Nephron progenitor cell (in vitro differentiated cells): ENCODE data around the gene CHGA.
A peak's percentile ranks its signal among the peaks of the same experiment; 100 is the strongest.

Experiments
- DNase-seq: peaks from one replicate; pipeline ENCODE4 v3.0.0; 2021
- H3K27ac Mint-ChIP-seq: 2 replicates; pipeline ENCODE4 v1.8.0; 2021; ENCODE audit warnings: mild to moderate bottlenecking, moderate library complexity, mixed read lengths
- H3K27me3 Mint-ChIP-seq: 2 replicates; pipeline ENCODE4 v1.8.0; 2021; ENCODE audit warnings: mild to moderate bottlenecking, low read depth, mixed read lengths; ENCODE audit not compliant: poor library complexity
- H3K36me3 Mint-ChIP-seq: 2 replicates; pipeline ENCODE4 v1.8.0; 2021; ENCODE audit warnings: low read depth, mixed read lengths
- H3K4me1 Mint-ChIP-seq: 2 replicates; pipeline ENCODE4 v1.8.0; 2021; ENCODE audit warnings: mixed read lengths
- H3K4me3 Mint-ChIP-seq: 2 replicates; pipeline ENCODE4 v1.8.0; 2021; ENCODE audit warnings: mild to moderate bottlenecking, moderate library complexity, mixed read lengths
- H3K9me3 Mint-ChIP-seq: 2 replicates; pipeline ENCODE4 v1.8.0; 2021; ENCODE audit warnings: mild to moderate bottlenecking, moderate library complexity, mixed read lengths
- TF ChIP-seq, protein P1 (sequence below): fragments of 200-600 bp; sonication (generic); IDR thresholded peaks from 2 replicates; pipeline ENCODE4 v1.5.0; 2021; ENCODE audit warnings: antibody characterized with exemption

Gene CHGA

DNA sequence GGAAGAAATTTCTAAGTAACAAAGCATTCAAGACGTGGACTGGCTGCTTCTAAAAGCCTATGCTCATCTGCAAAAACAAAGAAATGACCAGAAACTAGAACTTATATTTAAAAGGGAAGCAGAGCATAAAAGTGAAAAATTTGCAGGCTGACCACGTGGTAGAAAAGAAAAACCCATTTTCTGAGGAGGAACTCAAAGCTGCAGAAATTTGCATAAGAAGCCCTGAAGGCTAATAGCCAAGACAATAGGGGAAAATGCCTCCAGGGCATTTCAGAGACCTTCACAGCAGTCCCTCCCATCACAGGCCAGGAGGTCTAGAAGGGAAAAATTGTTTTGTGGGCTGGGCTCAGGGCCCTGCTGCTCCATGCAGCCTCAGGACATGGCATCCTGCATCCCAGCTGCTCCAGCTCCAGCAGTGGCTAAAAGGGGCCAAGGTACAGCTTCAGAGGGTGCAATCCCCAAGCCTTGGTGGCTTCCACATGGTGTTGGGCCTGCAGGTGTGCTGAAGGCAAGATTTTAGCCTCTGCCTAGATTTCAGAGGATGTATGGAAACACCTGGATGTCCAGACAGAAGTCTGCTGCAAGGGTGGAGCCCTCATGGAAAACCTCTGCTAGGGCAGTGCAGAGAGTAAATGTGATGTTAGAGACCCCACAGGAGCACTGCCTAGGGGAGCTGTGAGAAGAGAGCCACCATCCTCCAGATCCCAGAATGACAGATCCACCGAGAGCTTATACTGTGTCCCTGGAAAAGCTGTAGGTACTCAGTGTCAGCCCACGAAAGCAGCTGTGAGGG is 55.5 kb downstream of the CHGA start:
- H3K27me3 Mint-ChIP-seq: peaks cover 11% of the 10 kb centered on the region
- H3K4me3 Mint-ChIP-seq: no peak overlapping the region
- DNase-seq: no peak
- H3K9me3 Mint-ChIP-seq: peaks cover 55% of the 10 kb centered on the region
- no peak overlapping the region for H3K27ac Mint-ChIP-seq
- H3K4me1 Mint-ChIP-seq: peaks cover 10% of the 10 kb centered on the region
- H3K36me3 Mint-ChIP-seq: peaks cover 47% of the 10 kb centered on the region
- TF ChIP-seq, protein P1, sequence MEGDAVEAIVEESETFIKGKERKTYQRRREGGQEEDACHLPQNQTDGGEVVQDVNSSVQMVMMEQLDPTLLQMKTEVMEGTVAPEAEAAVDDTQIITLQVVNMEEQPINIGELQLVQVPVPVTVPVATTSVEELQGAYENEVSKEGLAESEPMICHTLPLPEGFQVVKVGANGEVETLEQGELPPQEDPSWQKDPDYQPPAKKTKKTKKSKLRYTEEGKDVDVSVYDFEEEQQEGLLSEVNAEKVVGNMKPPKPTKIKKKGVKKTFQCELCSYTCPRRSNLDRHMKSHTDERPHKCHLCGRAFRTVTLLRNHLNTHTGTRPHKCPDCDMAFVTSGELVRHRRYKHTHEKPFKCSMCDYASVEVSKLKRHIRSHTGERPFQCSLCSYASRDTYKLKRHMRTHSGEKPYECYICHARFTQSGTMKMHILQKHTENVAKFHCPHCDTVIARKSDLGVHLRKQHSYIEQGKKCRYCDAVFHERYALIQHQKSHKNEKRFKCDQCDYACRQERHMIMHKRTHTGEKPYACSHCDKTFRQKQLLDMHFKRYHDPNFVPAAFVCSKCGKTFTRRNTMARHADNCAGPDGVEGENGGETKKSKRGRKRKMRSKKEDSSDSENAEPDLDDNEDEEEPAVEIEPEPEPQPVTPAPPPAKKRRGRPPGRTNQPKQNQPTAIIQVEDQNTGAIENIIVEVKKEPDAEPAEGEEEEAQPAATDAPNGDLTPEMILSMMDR: no peak

DNA sequence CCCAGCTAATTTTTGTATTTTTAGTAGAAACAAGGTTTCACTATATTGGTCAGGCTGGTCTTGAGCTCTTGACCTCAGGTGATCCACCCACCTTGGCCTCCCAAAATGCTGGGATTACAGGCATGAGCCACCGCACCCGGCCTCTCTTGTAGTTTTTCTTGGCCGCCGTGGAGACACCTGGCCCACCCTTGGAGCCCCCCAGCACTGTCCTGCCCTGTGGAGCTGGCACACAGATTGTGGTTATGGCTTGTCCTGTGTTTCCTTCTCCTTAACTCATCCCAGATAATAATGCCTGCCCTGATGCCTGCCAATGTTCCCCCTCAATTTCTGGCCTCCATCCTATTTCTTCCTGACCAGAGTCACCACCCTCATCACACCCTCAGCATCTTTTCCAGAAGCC is 57.9 kb downstream of the CHGA start:
- Mint-ChIP-seq H3K36me3 (peaks cover 44% of the 10 kb centered on the region), H3K9me3 (peaks cover 53% of the 10 kb centered on the region), H3K27ac (peak overlapping the region; percentile 24), H3K27me3 (peaks cover 11% of the 10 kb centered on the region), H3K4me1 (peaks cover 10% of the 10 kb centered on the region), H3K4me3 (no peak overlapping the region)
- TF ChIP-seq, protein P1: no peak
- DNase-seq: no peak

DNA sequence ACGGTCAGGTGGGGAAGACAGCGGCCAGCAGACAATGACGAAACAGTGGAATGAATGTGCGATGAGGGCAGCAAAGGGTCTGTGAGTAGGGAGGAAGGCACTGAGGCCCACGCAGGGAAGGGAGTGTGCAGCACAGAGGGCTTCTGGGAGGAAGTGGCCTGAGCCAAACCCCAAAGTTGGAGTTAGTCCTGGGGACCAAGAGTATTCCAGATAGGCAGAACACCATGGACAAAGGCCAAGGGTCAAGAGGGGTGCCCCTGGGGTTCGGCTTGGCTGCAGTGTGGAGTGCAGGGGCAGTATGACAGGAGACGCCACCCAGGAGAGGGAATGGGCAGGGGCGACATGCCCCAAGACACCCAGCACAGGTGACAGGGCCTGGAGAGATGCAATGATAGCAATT is 58.8 kb downstream of the CHGA start:
- no peak for DNase-seq
- TF ChIP-seq, protein P1: no peak
- Mint-ChIP-seq H3K4me1 (peaks cover 10% of the 10 kb centered on the region), H3K4me3 (no peak overlapping the region), H3K36me3 (peaks cover 36% of the 10 kb centered on the region), H3K27ac (no peak overlapping the region), H3K9me3 (peaks cover 46% of the 10 kb centered on the region), H3K27me3 (peaks cover 12% of the 10 kb centered on the region)

DNA sequence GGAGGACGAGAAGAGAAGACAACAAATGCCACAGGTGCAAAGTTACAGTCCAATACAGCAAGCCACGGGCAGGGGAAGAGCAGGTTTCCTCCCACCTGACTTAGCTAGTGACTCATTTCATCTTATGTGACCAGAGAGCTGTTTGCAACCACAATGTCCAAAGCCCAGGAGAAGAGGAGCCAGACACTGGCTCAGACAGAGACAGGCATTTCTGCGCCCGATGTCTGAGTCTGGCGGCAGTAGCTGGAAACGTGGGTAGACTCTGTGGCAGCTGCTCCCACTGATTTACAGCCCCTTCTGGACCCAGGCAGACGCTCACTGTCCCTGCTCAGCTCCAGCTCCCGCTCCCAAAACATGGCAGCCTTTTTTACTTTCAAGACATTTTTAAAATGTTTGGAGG is 60.0 kb downstream of the CHGA start:
- Mint-ChIP-seq H3K27me3 (peaks cover 12% of the 10 kb centered on the region), H3K36me3 (peaks cover 23% of the 10 kb centered on the region), H3K4me1 (peaks cover 10% of the 10 kb centered on the region), H3K4me3 (no peak overlapping the region), H3K9me3 (peaks cover 35% of the 10 kb centered on the region), H3K27ac (no peak overlapping the region)
- no peak for DNase-seq
- TF ChIP-seq, protein P1: no peak

DNA sequence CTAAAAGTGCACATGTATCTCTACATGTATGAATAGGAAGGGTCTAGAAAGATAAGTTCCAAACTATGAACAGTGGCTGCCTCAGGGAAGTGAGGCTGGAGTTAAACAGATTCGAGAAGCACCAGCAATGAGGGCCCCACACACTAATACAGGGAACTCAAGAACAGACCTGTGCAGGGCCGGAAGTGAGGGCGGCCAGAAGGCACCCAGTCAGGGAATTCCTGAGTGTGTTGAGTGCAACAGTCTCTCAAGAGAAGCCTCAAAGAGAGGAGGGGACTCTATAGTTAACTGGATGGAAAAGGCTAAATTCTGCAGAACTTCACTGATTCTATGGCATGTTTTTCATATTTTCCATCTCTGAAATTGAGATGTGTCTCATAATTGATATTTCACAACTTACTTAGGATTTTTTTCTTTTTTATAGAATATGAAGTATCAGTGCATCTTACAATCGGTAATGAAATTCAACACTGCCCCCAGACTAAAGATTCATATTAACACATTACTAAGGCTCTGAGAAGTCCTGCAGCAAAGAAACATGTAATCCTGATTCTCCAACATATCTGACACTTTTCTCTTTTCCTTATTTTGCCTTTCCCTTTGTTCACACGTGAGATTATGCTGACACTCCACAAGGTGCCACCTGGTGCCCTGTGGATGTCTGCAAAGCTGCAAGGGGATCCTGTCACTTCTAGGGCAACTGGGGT is 61.3 kb downstream of the CHGA start:
- TF ChIP-seq, protein P1: no peak
- H3K9me3 Mint-ChIP-seq: peaks cover 22% of the 10 kb centered on the region
- H3K27me3 Mint-ChIP-seq: peaks cover 12% of the 10 kb centered on the region
- no peak overlapping the region for H3K27ac Mint-ChIP-seq
- no peak for DNase-seq
- H3K36me3 Mint-ChIP-seq: peaks cover 16% of the 10 kb centered on the region
- peaks cover 17% of the 10 kb centered on the region for H3K4me1 Mint-ChIP-seq
- no peak overlapping the region for H3K4me3 Mint-ChIP-seq
